Measurements from ENCODE around the gene STRC.
"Not testable (repeated sequence)": the region's sequence is repeated elsewhere in the genome, so short reads cannot be mapped to it uniquely, and the experiment has no call there.

Gene STRC

DNA sequence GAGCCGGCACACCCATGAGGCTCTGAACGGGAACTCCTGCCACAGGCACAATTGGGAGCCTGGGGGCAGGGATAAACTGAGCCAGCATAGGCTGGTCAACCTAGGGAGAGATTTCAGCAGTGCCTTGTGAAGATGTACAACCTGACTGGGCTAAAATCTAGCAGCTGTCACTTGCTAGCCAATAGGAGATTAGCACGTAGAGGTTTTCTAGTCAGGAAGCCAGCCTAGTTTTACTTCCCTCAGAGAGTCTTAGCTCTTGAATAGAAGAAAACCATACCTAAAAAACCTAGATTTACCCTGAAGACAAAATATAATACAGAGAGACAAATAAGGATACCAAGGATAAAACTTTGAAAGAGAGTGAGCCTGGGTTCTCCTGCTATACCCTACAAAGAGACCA lies 55.8 kb downstream of the STRC start:
- DNase-seq = not testable (repeated sequence)

DNA sequence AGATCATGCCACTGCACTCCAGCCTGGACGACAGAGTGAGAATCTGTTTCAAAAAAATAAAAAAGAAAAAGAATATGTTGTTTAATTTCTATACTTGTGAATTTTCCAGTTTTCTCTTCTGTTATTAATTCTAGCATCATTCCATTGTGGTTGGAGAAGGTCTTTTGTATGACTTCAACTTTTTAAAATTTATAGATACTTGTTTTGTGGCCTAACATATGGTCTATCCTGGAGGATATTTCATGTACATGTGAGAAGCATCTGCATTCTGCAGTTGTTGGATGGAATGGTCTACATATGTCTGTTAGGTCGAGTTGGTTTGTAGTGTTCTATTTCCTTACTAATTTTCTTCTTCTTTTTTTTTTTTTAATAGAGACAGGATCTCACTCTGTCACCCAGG lies 65.6 kb downstream of the STRC start:
- DNase-seq = no peak

DNA sequence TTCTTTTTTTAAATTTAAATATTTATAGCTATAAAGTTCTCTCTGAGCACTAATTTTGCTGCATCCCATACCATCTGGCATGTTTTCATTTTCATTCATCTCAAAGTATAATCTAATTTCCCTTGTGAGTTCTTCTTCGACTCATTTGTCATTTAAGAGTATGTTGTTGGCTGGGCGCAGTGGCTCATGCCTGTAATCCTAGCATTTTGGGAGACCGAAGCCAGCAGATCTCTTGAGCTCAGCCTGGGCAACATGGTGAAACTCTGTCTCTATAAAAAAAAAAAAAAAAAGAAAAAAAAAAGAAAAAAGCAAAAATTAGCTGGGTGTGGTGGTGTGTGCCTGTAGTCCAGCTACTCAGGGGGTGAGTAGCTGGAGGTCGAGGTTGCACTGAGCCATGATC lies 66.3 kb downstream of the STRC start:
- DNase-seq = no peak

DNA sequence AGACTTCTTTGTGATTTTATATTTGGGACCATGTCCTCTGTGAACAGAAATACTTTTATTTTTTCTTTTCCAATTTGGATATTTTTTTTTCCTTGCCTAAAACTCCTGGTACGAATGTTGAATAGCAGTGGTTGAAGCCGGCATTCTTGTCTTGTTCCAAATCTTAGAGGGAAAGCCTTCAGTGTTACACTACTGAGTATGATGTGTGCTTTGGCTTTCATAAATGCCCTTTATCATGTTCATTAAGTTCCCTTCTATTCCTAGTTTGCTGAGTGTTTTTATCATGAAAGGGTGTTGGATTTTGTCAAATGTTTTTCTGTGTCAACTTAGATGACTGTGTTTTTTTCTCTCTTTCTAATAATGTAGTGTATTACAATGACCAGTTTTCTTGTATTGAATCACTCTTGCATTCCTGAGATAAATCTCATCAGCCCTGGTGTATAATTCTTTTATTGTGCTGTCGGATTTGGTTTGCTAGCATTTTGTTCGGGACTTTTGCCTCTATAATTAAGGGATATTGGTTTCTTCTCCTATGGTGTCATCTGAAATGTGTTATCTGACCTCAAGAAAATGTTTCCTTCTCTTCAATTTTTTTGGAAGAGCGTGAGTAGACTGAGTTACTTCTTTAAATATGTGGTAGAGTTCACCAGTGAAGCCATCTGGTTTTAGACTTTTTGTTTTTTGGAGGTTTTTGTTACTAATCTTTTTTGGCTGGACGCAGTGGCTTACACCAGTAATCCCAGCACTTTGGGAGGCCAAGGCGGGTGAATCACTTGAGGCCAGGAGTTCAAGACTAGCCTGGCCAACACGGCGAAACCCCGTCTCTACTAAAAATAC lies 67.9 kb downstream of the STRC start:
- DNase-seq = no peak

Data from right forelimb (tissue), 1 donor.